ENCODE measurements around the gene CEP83. TPM values are rescaled to one million over a fixed set of nuclear protein-coding genes. Genes with fewer than 3 reads are reported as not detected.

Gene CEP83
- total and polyA plus RNA-seq, 12 donors, result 4.2 to 20.5 (median 10.2) TPM

DNA sequence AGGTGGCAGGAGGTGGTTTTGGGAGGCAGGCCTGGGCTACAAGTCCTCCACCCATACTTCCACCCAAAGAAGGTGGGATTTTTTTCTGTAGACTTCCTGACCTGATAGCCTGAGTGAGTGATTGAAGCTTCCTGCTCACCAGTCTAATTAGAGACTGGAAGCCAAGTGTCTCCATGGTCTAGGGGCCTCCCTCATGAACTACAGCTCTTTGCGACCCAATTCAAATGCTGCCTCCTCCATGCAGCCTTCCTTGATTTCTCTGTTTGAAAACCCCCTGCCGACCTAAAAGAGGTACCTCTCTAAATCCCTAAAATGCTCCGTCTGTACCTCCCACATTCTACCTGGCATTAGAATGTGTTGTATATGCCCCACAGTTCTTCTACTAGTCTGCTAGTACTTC, 186.4 kb downstream of the CEP83 start:
- 92 to 97% methylated on average over 3 of the region's 3 CpGs for WGBS, 2 donors
- intact Hi-C loops (cut with DNase I), result no loop called here

GRCh38 chr12:94272280-94272679, 187.4 kb downstream of the CEP83 start:
- Histone ChIP-seq H3K4me1 (peaks cover 0 to 18% (median 7%) of the 10 kb centered on the region in 9 donors), H3K4me3 (no peak overlapping the region), H3K27ac (no peak overlapping the region), H3K27me3 (no peaks in the 10 kb centered on the region), H3K9me3 (no peaks in the 10 kb centered on the region), H3K36me3 (peaks cover 0 to 15% (median 0%) of the 10 kb centered on the region in 9 donors)
- intact Hi-C loops (cut with DNase I), result no loop called here
- WGBS, 2 donors, result 91 to 93% methylated on average over 5 of the region's 5 CpGs
- no peak for ATAC-seq
- DNase-seq, result no peak
- TF ChIP-seq, protein P1, sequence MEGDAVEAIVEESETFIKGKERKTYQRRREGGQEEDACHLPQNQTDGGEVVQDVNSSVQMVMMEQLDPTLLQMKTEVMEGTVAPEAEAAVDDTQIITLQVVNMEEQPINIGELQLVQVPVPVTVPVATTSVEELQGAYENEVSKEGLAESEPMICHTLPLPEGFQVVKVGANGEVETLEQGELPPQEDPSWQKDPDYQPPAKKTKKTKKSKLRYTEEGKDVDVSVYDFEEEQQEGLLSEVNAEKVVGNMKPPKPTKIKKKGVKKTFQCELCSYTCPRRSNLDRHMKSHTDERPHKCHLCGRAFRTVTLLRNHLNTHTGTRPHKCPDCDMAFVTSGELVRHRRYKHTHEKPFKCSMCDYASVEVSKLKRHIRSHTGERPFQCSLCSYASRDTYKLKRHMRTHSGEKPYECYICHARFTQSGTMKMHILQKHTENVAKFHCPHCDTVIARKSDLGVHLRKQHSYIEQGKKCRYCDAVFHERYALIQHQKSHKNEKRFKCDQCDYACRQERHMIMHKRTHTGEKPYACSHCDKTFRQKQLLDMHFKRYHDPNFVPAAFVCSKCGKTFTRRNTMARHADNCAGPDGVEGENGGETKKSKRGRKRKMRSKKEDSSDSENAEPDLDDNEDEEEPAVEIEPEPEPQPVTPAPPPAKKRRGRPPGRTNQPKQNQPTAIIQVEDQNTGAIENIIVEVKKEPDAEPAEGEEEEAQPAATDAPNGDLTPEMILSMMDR (IDR thresholded peaks at IDR 0.05), result no peak

More for the DNA sequence above, 186.4 kb downstream of the CEP83 start:
- TF ChIP-seq, protein P1 (IDR thresholded peaks at IDR 0.05), result no peak
- Histone ChIP-seq H3K9me3 (no peaks in the 10 kb centered on the region), H3K4me3 (no peak overlapping the region), H3K27ac (no peak overlapping the region), H3K36me3 (peaks cover 0 to 15% (median 0%) of the 10 kb centered on the region in 9 donors), H3K27me3 (no peaks in the 10 kb centered on the region), H3K4me1 (peaks cover 0 to 17% (median 0%) of the 10 kb centered on the region in 9 donors)
- DNase-seq, result no peak
- ATAC-seq, result no peak

DNA sequence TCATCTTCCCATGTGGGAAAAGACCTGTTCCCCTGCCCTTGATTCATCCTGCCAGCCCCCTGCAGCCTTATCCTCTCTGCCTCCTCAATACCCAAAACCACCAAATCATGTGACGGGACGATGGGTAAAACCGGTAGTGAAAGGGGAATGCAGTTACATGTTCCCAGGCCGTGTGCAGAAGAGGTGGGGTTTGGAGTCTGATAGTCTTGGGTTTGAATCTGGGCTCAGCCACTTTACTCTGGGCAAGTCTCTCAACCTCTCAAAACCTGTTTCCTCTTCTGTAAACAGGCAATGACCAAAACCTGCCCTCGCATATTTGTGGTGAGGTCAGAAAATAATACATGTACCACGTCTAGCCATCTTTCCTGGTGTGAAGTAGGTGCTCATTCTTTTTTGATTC, 188.3 kb downstream of the CEP83 start:
- intact Hi-C loops (cut with DNase I), result no loop called here
- DNase-seq (no peak), ATAC-seq (no peak)
- peaks cover 0 to 12% (median 0%) of the 10 kb centered on the region in 9 donors for H3K36me3 ChIP-seq
- 89% methylated on average over 6 of the region's 6 CpGs for WGBS, 2 donors
- H3K4me1 ChIP-seq, result peaks cover 0 to 23% (median 7%) of the 10 kb centered on the region in 9 donors
- TF ChIP-seq, protein P1 (IDR thresholded peaks at IDR 0.05), result no peak
- H3K4me3 ChIP-seq, result no peak overlapping the region
- no peaks in the 10 kb centered on the region for H3K9me3 ChIP-seq
- no peak overlapping the region for H3K27ac ChIP-seq
- no peaks in the 10 kb centered on the region for H3K27me3 ChIP-seq

DNA sequence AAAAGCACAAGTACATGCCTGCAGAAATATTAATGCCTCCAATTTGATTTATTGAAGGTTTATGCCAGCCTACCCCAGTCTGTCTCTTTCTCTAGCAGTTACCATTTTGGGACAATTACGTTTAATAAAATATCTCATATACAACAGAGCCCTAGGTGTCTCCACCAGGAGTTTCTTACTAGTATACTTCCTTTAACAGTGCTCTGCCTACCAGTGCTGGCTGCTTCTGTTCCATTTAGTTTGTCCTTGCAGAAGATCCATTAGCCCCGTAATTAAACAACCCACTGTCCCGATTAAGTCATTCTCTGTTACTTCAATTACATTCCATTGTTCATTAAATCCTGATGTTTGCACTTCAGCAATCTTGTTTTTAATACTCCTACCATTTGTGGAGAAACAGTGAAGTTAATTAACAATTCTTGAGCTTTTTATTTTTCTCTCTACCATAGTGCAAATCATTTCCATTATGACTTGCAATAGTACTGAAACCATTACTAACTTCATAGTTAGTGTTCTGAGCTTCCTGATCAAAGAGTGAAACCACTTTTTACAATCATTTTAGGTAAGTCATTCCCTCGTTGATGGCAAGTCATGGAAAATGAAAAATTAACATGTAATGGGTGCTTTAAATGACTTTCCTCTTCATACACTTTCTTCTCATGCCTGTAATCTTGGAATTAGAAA, 190.2 kb downstream of the CEP83 start:
- Histone ChIP-seq H3K27ac (no peak overlapping the region), H3K4me1 (peaks cover 0 to 39% (median 13%) of the 10 kb centered on the region in 9 donors), H3K9me3 (no peaks in the 10 kb centered on the region), H3K36me3 (peaks cover 0 to 15% (median 0%) of the 10 kb centered on the region in 9 donors), H3K27me3 (no peaks in the 10 kb centered on the region), H3K4me3 (no peak overlapping the region)
- DNase-seq (no peak), ATAC-seq (no peak)
- TF ChIP-seq, protein P1 (IDR thresholded peaks at IDR 0.05), result no peak
- 91 to 92% methylated on average over 4 of the region's 4 CpGs for WGBS, 2 donors
- intact Hi-C loops (cut with DNase I), result loop anchor here in 1 of 10 donors (10.0 kb wide), 1 partner anchor 125 kb away; the partner anchor contains the start of gene PLXNC1

All from heart right ventricle (tissue), 16 donors.